EH (cell line): ENCODE results near the gene CMKLR1.

Experiments
- DNase-seq: peaks from one replicate; pipeline ENCODE4 v3.0.0-alpha.2; 2015; ENCODE audit warnings: low read depth

CMKLR1 gene

GRCh38 chr12:108338915-108339657 lies at the start of gene CMKLR1:
TSS of gene CMKLR1 (minus strand) at chr12:108339311. CDS start at chr12:108293591, 45,720 bp downstream.
- no peak for DNase-seq

- no peak for DNase-seq
Measured at GRCh38 chr12:108387771-108388170, 48.7 kb upstream of the CMKLR1 start.

GRCh38 chr12:108386709-108387360 lies 47.7 kb upstream of the CMKLR1 start:
- DNase-seq: no peak

GRCh38 chr12:108382437-108382801 lies 43.3 kb upstream of the CMKLR1 start:
- no peak for DNase-seq

- peak; percentile 11 for DNase-seq
Measured at GRCh38 chr12:108381787-108382436, 42.8 kb upstream of the CMKLR1 start.

GRCh38 chr12:108380382-108380781 lies 41.3 kb upstream of the CMKLR1 start:
- no peak for DNase-seq

GRCh38 chr12:108379823-108380222 lies 40.7 kb upstream of the CMKLR1 start:
- DNase-seq: no peak

- DNase-seq: no peak
Measured at GRCh38 chr12:108378926-108379325, 39.8 kb upstream of the CMKLR1 start.

GRCh38 chr12:108377260-108377659 lies 38.1 kb upstream of the CMKLR1 start:
- no peak for DNase-seq

- peak; percentile 15 for DNase-seq
Measured at GRCh38 chr12:108375986-108376663, 37.0 kb upstream of the CMKLR1 start.

- DNase-seq: no peak
Measured at GRCh38 chr12:108374596-108375320, 35.6 kb upstream of the CMKLR1 start.

- DNase-seq: no peak
Measured at GRCh38 chr12:108373111-108373510, 34.0 kb upstream of the CMKLR1 start.

- DNase-seq: peak; percentile 47
Measured at GRCh38 chr12:108371801-108372344, 32.8 kb upstream of the CMKLR1 start.

GRCh38 chr12:108370415-108370814 lies 31.3 kb upstream of the CMKLR1 start:
- DNase-seq: no peak

GRCh38 chr12:108369736-108370396 lies 30.8 kb upstream of the CMKLR1 start:
- no peak for DNase-seq

- DNase-seq: no peak
Measured at GRCh38 chr12:108368089-108368488, 29.0 kb upstream of the CMKLR1 start.

- peak; percentile 2 for DNase-seq
Measured at GRCh38 chr12:108367436-108367835, 28.3 kb upstream of the CMKLR1 start.

- DNase-seq: no peak
Measured at GRCh38 chr12:108365324-108365723, 26.2 kb upstream of the CMKLR1 start.

GRCh38 chr12:108364879-108365278 lies 25.8 kb upstream of the CMKLR1 start:
- DNase-seq: no peak

- DNase-seq: no peak
Measured at GRCh38 chr12:108363565-108363964, 24.5 kb upstream of the CMKLR1 start.

GRCh38 chr12:108363165-108363564 lies 24.1 kb upstream of the CMKLR1 start:
- DNase-seq: no peak
